Chondrocyte (in vitro differentiated cells): ENCODE data around the gene ZNF608. TPM values are rescaled to one million over a fixed set of nuclear protein-coding genes. Genes with fewer than 3 reads are reported as not detected.

Experiments
- DNase-seq: peaks from one replicate; pipeline ENCODE4 v3.0.0; 2021; ENCODE audit warnings: mixed read lengths, low spot score
- H3K27ac Mint-ChIP-seq: one replicate; pipeline ENCODE4 v1.8.0; 2021; ENCODE audit warnings: mild to moderate bottlenecking, moderate library complexity, mixed read lengths; ENCODE audit not compliant: unreplicated experiment
- H3K27me3 Mint-ChIP-seq: 2 replicates; pipeline ENCODE4 v1.8.0; 2021; ENCODE audit warnings: low read depth, mixed read lengths
- H3K36me3 Mint-ChIP-seq: 2 replicates; pipeline ENCODE4 v1.8.0; 2021; ENCODE audit warnings: low read depth, mixed read lengths
- H3K4me1 Mint-ChIP-seq: 2 replicates; pipeline ENCODE4 v1.8.0; 2021; ENCODE audit warnings: low read depth, mild to moderate bottlenecking, mixed read lengths
- H3K4me3 Mint-ChIP-seq: one replicate; pipeline ENCODE4 v1.8.0; 2021; ENCODE audit warnings: mild to moderate bottlenecking, moderate library complexity, mixed read lengths; ENCODE audit not compliant: unreplicated experiment
- H3K9me3 Mint-ChIP-seq: 2 replicates; pipeline ENCODE4 v1.8.0; 2021; ENCODE audit warnings: low read depth, mixed read lengths
- CTCF ChIP-seq: fragments of 200-600 bp; sonication (generic); IDR thresholded peaks from 2 replicates; pipeline ENCODE4 v1.5.0; 2021; ENCODE audit warnings: antibody characterized with exemption, mild to moderate bottlenecking, moderate library complexity
- total RNA-seq: library from RNA; stranded (reverse); gene quantifications from 3 replicates; pipeline ENCODE4 v1.2.1, GENCODE V29; 2021

ZNF608 gene
- total RNA-seq, 1 donor from 2014 or later = 20.7 TPM

GRCh38 chr5:124742983-124743601 is 3.3 kb downstream of the ZNF608 start:
- Mint-ChIP-seq H3K4me1 (peaks cover 7% of the 10 kb centered on the region), H3K36me3 (no peaks in the 10 kb centered on the region), H3K27ac (no peak overlapping the region), H3K27me3 (no peaks in the 10 kb centered on the region), H3K4me3 (no peak overlapping the region), H3K9me3 (no peaks in the 10 kb centered on the region)
- TF ChIP-seq CTCF = no peak
- DNase-seq = no peak

- Mint-ChIP-seq H3K4me3 (no peak overlapping the region), H3K4me1 (peaks cover 2% of the 10 kb centered on the region), H3K27ac (no peak overlapping the region), H3K36me3 (no peaks in the 10 kb centered on the region), H3K9me3 (no peaks in the 10 kb centered on the region), H3K27me3 (no peaks in the 10 kb centered on the region)
- TF ChIP-seq CTCF = peak; percentile 21
- no peak for DNase-seq
These were observed 3.9 kb downstream of the ZNF608 start for GRCh38 chr5:124742521-124742920.

GRCh38 chr5:124741711-124742496 is 4.5 kb downstream of the ZNF608 start:
- no peaks in the 10 kb centered on the region for H3K4me1 Mint-ChIP-seq
- no peaks in the 10 kb centered on the region for H3K9me3 Mint-ChIP-seq
- no peak overlapping the region for H3K4me3 Mint-ChIP-seq
- H3K36me3 Mint-ChIP-seq = no peaks in the 10 kb centered on the region
- H3K27ac Mint-ChIP-seq = no peak overlapping the region
- H3K27me3 Mint-ChIP-seq = no peaks in the 10 kb centered on the region
- no peak for TF ChIP-seq CTCF
- DNase-seq = no peak

- no peaks in the 10 kb centered on the region for H3K9me3 Mint-ChIP-seq
- DNase-seq = no peak
- no peak overlapping the region for H3K27ac Mint-ChIP-seq
- peak overlapping the region; percentile 26 for H3K4me3 Mint-ChIP-seq
- no peaks in the 10 kb centered on the region for H3K4me1 Mint-ChIP-seq
- TF ChIP-seq CTCF = no peak
- no peaks in the 10 kb centered on the region for H3K27me3 Mint-ChIP-seq
- H3K36me3 Mint-ChIP-seq = no peaks in the 10 kb centered on the region
These were observed 5.4 kb downstream of the ZNF608 start for GRCh38 chr5:124740991-124741583.

GRCh38 chr5:124740071-124740470 is 6.4 kb downstream of the ZNF608 start:
- Mint-ChIP-seq H3K36me3 (no peaks in the 10 kb centered on the region), H3K27me3 (no peaks in the 10 kb centered on the region), H3K4me3 (peak overlapping the region; percentile 34), H3K27ac (peak overlapping the region; percentile 58), H3K4me1 (no peaks in the 10 kb centered on the region), H3K9me3 (no peaks in the 10 kb centered on the region)
- no peak for DNase-seq
- TF ChIP-seq CTCF = no peak
